Upper lobe of right lung (tissue), 1 donor: ENCODE results near the gene PGM5. TPM values are rescaled to one million over a fixed set of nuclear protein-coding genes. Genes with fewer than 3 reads are reported as not detected.

Experiments used
- ATAC-seq: fragments of 200-7000 bp; cut with Tn5 transposase; one replicate; pipeline ENCODE4 v1.9.1; 2020; ENCODE audit warnings: mild to moderate bottlenecking, moderate library complexity
- DNase-seq: peaks from one replicate; pipeline ENCODE4 v3.0.0-alpha.2; 2020
- H3K27ac ChIP-seq: fragments of 200-600 bp; one replicate; pipeline ENCODE4 v1.8.0; 2022
- H3K27me3 ChIP-seq: fragments of 200-600 bp; one replicate; pipeline ENCODE4 v1.8.0; 2022; ENCODE audit warnings: mild to moderate bottlenecking
- H3K36me3 ChIP-seq: fragments of 200-600 bp; one replicate; pipeline ENCODE4 v1.8.0; 2022
- H3K4me1 ChIP-seq: fragments of 200-600 bp; one replicate; pipeline ENCODE4 v1.8.0; 2022
- H3K4me3 ChIP-seq: fragments of 200-600 bp; one replicate; pipeline ENCODE4 v1.8.0; 2022; ENCODE audit warnings: mild to moderate bottlenecking
- H3K9me3 ChIP-seq: fragments of 200-600 bp; one replicate; pipeline ENCODE4 v1.8.0; 2022
- CTCF ChIP-seq: fragments of 200-600 bp; IDR thresholded peaks from one replicate; pipeline ENCODE4 v1.8.0; 2022; ENCODE audit warnings: antibody characterized with exemption
- intact Hi-C: fragments of 100-400 bp; cut with DNase I; formaldehyde crosslinking; loops from one replicate; pipeline ENCODE4 v1.11.0; 2022
- total RNA-seq: library from RNA; stranded (reverse); fragmentation: NEBNext Ultra II Directional; extraction: Animal tissue kit (Norgen Biotek cat#: 25700); gene quantifications from one replicate; pipeline ENCODE4 v1.2.1, GENCODE V29; 2021
- donor health status: DM: no; HTN: yes; CAD: no; lungs with severe emphysema.

PGM5 gene
- total RNA-seq, 1 donor from 2014 or later: 25.0 TPM

GRCh38 chr9:68507806-68508145 lies 151.4 kb downstream of the PGM5 start:
- ATAC-seq (no peak), DNase-seq (no peak)
- Histone ChIP-seq H3K27me3 (no peaks in the 10 kb centered on the region), H3K36me3 (no peaks in the 10 kb centered on the region), H3K9me3 (no peaks in the 10 kb centered on the region), H3K4me1 (peaks cover 23% of the 10 kb centered on the region), H3K27ac (peak overlapping the region; percentile 34), H3K4me3 (no peak overlapping the region)
- intact Hi-C loops: no loop called here
- no peak for TF ChIP-seq CTCF

GRCh38 chr9:68508547-68508946 lies 152.1 kb downstream of the PGM5 start:
- intact Hi-C loops: no loop called here
- TF ChIP-seq CTCF: no peak
- H3K4me3 ChIP-seq: no peak overlapping the region
- no peaks in the 10 kb centered on the region for H3K27me3 ChIP-seq
- DNase-seq: no peak
- H3K36me3 ChIP-seq: no peaks in the 10 kb centered on the region
- no peak overlapping the region for H3K27ac ChIP-seq
- ATAC-seq: no peak
- no peaks in the 10 kb centered on the region for H3K9me3 ChIP-seq
- peaks cover 23% of the 10 kb centered on the region for H3K4me1 ChIP-seq

- Histone ChIP-seq H3K4me1 (peaks cover 23% of the 10 kb centered on the region), H3K27me3 (no peaks in the 10 kb centered on the region), H3K27ac (no peak overlapping the region), H3K4me3 (no peak overlapping the region), H3K36me3 (no peaks in the 10 kb centered on the region), H3K9me3 (no peaks in the 10 kb centered on the region)
- DNase-seq: no peak
- no peak for ATAC-seq
- TF ChIP-seq CTCF: no peak
- intact Hi-C loops: no loop called here
These were observed 153.3 kb downstream of the PGM5 start for GRCh38 chr9:68509689-68510088.

- Histone ChIP-seq H3K36me3 (no peaks in the 10 kb centered on the region), H3K9me3 (no peaks in the 10 kb centered on the region), H3K27ac (no peak overlapping the region), H3K4me3 (no peak overlapping the region), H3K27me3 (no peaks in the 10 kb centered on the region), H3K4me1 (no peaks in the 10 kb centered on the region)
- intact Hi-C loops: no loop called here
- no peak for ATAC-seq
- DNase-seq: no peak
- TF ChIP-seq CTCF: no peak
These were observed 157.0 kb downstream of the PGM5 start for GRCh38 chr9:68513385-68513784.

GRCh38 chr9:68513981-68514380 lies 157.6 kb downstream of the PGM5 start:
- H3K27me3 ChIP-seq: no peaks in the 10 kb centered on the region
- TF ChIP-seq CTCF: no peak
- no peak for ATAC-seq
- no peak overlapping the region for H3K4me3 ChIP-seq
- H3K36me3 ChIP-seq: no peaks in the 10 kb centered on the region
- no peak for DNase-seq
- H3K4me1 ChIP-seq: no peaks in the 10 kb centered on the region
- H3K27ac ChIP-seq: no peak overlapping the region
- intact Hi-C loops: no loop called here
- no peaks in the 10 kb centered on the region for H3K9me3 ChIP-seq

- ATAC-seq: peak; percentile 85
- no peak overlapping the region for H3K27ac ChIP-seq
These were observed 159.1 kb downstream of the PGM5 start for GRCh38 chr9:68515326-68516017.

More at GRCh38 chr9:68515326-68516017, 159.1 kb downstream of the PGM5 start:
- no peak overlapping the region for H3K4me3 ChIP-seq
- intact Hi-C loops: no loop called here
- no peaks in the 10 kb centered on the region for H3K9me3 ChIP-seq
- H3K36me3 ChIP-seq: no peaks in the 10 kb centered on the region
- no peaks in the 10 kb centered on the region for H3K4me1 ChIP-seq
- DNase-seq: no peak
- no peaks in the 10 kb centered on the region for H3K27me3 ChIP-seq
- TF ChIP-seq CTCF: no peak
